NT2/D1 (cell line): Measurements from ENCODE around the gene SYNPR.

ENCODE experiments used
- YY1 ChIP-seq: IDR thresholded peaks from 2 replicates; pipeline ENCODE4 v1.6.1; 2011; ENCODE audit not compliant: insufficient read length, insufficient read depth
- ZNF274 ChIP-seq: IDR thresholded peaks from 2 replicates; pipeline ENCODE4 v1.6.1; 2011; ENCODE audit warnings: mild to moderate bottlenecking, low read depth, low read length

DNA sequence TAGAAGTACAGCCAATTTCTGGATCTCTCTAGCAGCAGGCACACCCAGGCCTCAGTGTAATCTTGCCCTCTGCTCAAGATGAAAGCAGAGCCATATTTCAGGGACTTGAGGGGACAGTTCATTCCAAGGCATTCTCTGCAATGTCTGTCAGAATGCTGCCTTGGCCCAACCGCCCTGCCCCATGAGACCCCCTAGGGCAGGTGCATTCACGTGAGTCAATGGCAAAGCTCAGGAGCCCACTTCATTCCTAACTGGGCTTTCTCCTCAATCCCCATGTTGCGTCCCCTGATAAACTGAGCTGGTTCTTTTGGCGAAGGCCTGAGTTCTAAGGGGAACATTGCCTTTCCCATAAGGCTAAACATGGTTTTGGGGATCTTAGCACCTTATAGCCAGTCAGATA, 383.9 kb downstream of the SYNPR start:
- TF ChIP-seq YY1 (no peak), ZNF274 (no peak)
